Measurements from ENCODE around the gene CELA2A. TPM values are rescaled to one million over a fixed set of nuclear protein-coding genes. Genes with fewer than 3 reads are reported as not detected.

The CELA2A gene
- total RNA-seq (not detected in 2 replicates), polyA plus RNA-seq (not detected in 2 replicates), polyA minus RNA-seq (not detected in 2 replicates), Bru-seq, nascent RNA (percentile 6 among the genes with signal in this experiment), BruChase-seq, experiment 1, labeled RNA remaining after a 6-hour chase (not detected), BruChase-seq, experiment 2, labeled RNA remaining after a 2-hour chase (not detected)
- not detected in 2 replicates for polyA plus RNA-seq (2011; cell fraction: cytosol; rRNA removed)
- polyA plus RNA-seq (2011; cell fraction: nucleus; rRNA removed), result not detected in 2 replicates
- not detected in 2 replicates for polyA plus RNA-seq (2012)
- not detected for polyA minus RNA-seq (2011; cell fraction: cytosol; rRNA and poly(A)+ RNA removed)
- not detected in 2 replicates for polyA minus RNA-seq (2011; cell fraction: nucleus; rRNA and poly(A)+ RNA removed)
- long read RNA-seq, result 0 reads

GRCh38 chr1:15456313-15456954 is at the start of gene CELA2A:
CELA2A (plus strand) TSS chr1:15456732; CDS start chr1:15456754, 22 bp downstream.
- intact Hi-C loops (cut with micrococcal nuclease), result no loop called here
- TF ChIP-seq MAX (IDR thresholded peaks at IDR 0.05; ENCODE audit: insufficient read depth, insufficient read length), result no peak
- no peak for TF ChIP-seq POLR2AphosphoS5 (IDR thresholded peaks at IDR 0.05; ENCODE audit: insufficient read depth, low read depth, low read length)
- TF ChIP-seq GATA2 (IDR thresholded peaks at IDR 0.05; ENCODE audit: insufficient read depth, insufficient read length, low read depth, low read length), result no peak
- POLR2A ChIA-PET, result no interaction called here
- H3K4me2 ChIP-seq (ENCODE audit: insufficient read depth, low read length), result no peak within 1 kb of the TSS
- no peaks in the 10 kb centered on the region for H3K9me3 ChIP-seq (replicated peaks; ENCODE audit: control insufficient read depth, insufficient read depth, low read length)
- CTCF ChIA-PET, result no interaction called here
- FAIRE-seq (no peak), DNase-seq (ENCODE audit: low read depth, low spot score) (no peak)
- H3K9ac ChIP-seq (replicated peaks; ENCODE audit: extremely low read depth, insufficient read depth, low read length), result no peak within 1 kb of the TSS
- no peaks in the 10 kb centered on the region for H3K27me3 ChIP-seq (ENCODE audit: control insufficient read depth in 2 of 2, insufficient read depth in 2 of 2, low read length in 2 of 2)
- no peaks in the 10 kb centered on the region for H3K9me1 ChIP-seq (replicated peaks; ENCODE audit: control insufficient read depth, extremely low read depth, insufficient read depth, low read length)
- H4K20me1 ChIP-seq (replicated peaks; ENCODE audit: control insufficient read depth, extremely low read depth, insufficient read depth, low read length), result no peaks in the 10 kb centered on the region
- dilution Hi-C loops (cut with MboI; ENCODE audit: extremely low pct_ligation_motif_present, low sequenced_read_pairs), result no loop called here
- no peaks in the 10 kb centered on the region for H3K36me3 ChIP-seq (ENCODE audit: control insufficient read depth in 2 of 2, extremely low read depth in 1 of 2, insufficient read depth in 2 of 2, low read length in 2 of 2)
- H3K4me3 ChIP-seq (replicated peaks in 1 of 3; ENCODE audit: insufficient read depth in 1 of 3, low read depth in 1 of 3, low read length in 3 of 3), result no peak within 1 kb of the TSS
- BruUV-seq (replicated peaks), result no TSS peak
- no peak within 1 kb of the TSS for H3K27ac ChIP-seq (ENCODE audit: insufficient read depth, low read depth, low read length)
- no peaks in the 10 kb centered on the region for H3K79me2 ChIP-seq (ENCODE audit: control insufficient read depth, insufficient read depth, low read length)
- no peak within 1 kb of the TSS for H2AFZ ChIP-seq (ENCODE audit: low read depth, low read length)
- H3K4me1 ChIP-seq (ENCODE audit: control insufficient read depth, extremely low read depth, insufficient read depth, low read length), result no peaks in the 10 kb centered on the region

GRCh38 chr1:15407580-15407979 is 49.0 kb upstream of the CELA2A start:
- peaks cover 27% of the 10 kb centered on the region for H3K79me2 ChIP-seq (ENCODE audit: control insufficient read depth, insufficient read depth, low read length)
- dilution Hi-C loops (cut with MboI; ENCODE audit: extremely low pct_ligation_motif_present, low sequenced_read_pairs) (no loop called here), intact Hi-C loops (cut with micrococcal nuclease) (no loop called here)
- FAIRE-seq, result no peak
- no peaks in the 10 kb centered on the region for H3K27me3 ChIP-seq (ENCODE audit: control insufficient read depth in 2 of 2, insufficient read depth in 2 of 2, low read length in 2 of 2)
- H3K4me1 ChIP-seq (ENCODE audit: control insufficient read depth, extremely low read depth, insufficient read depth, low read length), result peaks cover 21% of the 10 kb centered on the region
- TF ChIP-seq MAX (IDR thresholded peaks at IDR 0.05; ENCODE audit: insufficient read depth, insufficient read length), result no peak
- TF ChIP-seq POLR2AphosphoS5 (IDR thresholded peaks at IDR 0.05; ENCODE audit: insufficient read depth, low read depth, low read length), result no peak
- TF ChIP-seq MYC (IDR thresholded peaks at IDR 0.05; ENCODE audit: low read depth, low read length), result no peak
- no peak for TF ChIP-seq CTCF (IDR thresholded peaks at IDR 0.05; ENCODE audit: extremely low read depth in 1 of 2, insufficient read depth in 1 of 2, low read depth in 1 of 2, low read length in 2 of 2)
- no peak for TF ChIP-seq EZH2 (IDR thresholded peaks at IDR 0.05; ENCODE audit: borderline replicate concordance, low read depth, low read length, severe bottlenecking)
- TF ChIP-seq JUN (IDR thresholded peaks at IDR 0.05; ENCODE audit: borderline replicate concordance, insufficient read depth, insufficient read length, low read depth), result no peak
- TF ChIP-seq GATA2 (IDR thresholded peaks at IDR 0.05; ENCODE audit: insufficient read depth, insufficient read length, low read depth, low read length), result no peak
- no peak for TF ChIP-seq POLR2A (IDR thresholded peaks at IDR 0.05; ENCODE audit: low read depth, low read length)
- no peak for TF ChIP-seq FOS (IDR thresholded peaks at IDR 0.05; ENCODE audit: borderline replicate concordance, insufficient read depth, low read length)
- H3K27ac ChIP-seq (ENCODE audit: insufficient read depth, low read depth, low read length), result no peak overlapping the region
- no peaks in the 10 kb centered on the region for H4K20me1 ChIP-seq (replicated peaks; ENCODE audit: control insufficient read depth, extremely low read depth, insufficient read depth, low read length)
- no peaks in the 10 kb centered on the region for H3K9me1 ChIP-seq (replicated peaks; ENCODE audit: control insufficient read depth, extremely low read depth, insufficient read depth, low read length)
- no peak overlapping the region for H2AFZ ChIP-seq (ENCODE audit: low read depth, low read length)
- H3K4me2 ChIP-seq (ENCODE audit: insufficient read depth, low read length), result no peak overlapping the region
- H3K36me3 ChIP-seq (ENCODE audit: control insufficient read depth in 2 of 2, extremely low read depth in 1 of 2, insufficient read depth in 2 of 2, low read length in 2 of 2), result no peaks in the 10 kb centered on the region
- POLR2A ChIA-PET, result no interaction called here
- H3K9me3 ChIP-seq (replicated peaks; ENCODE audit: control insufficient read depth, insufficient read depth, low read length), result no peaks in the 10 kb centered on the region
- no peak overlapping the region for H3K9ac ChIP-seq (replicated peaks; ENCODE audit: extremely low read depth, insufficient read depth, low read length)
- BruUV-seq (replicated peaks), result no TSS peak
- no peak overlapping the region for H3K4me3 ChIP-seq (replicated peaks in 1 of 3; ENCODE audit: insufficient read depth in 1 of 3, low read depth in 1 of 3, low read length in 3 of 3)
- DNase-seq (ENCODE audit: low read depth, low spot score), result no peak
- CTCF ChIA-PET, result interaction anchor here (1.0 to 2.7 kb wide), 4 partner anchors 9 to 84 kb away, joined by 3 to 9 read pairs (median 4); no protein-coding TSS in a partner anchor

All from endothelial cell of umbilical vein (primary cell).